Lung microvascular endothelial cell (primary cell): Measurements from ENCODE around the gene DDX10. TPM values are rescaled to one million over a fixed set of nuclear protein-coding genes. Genes with fewer than 3 reads are reported as not detected.

Experiments
- DNase-seq, 2 donors: peaks; one replicate each; pipeline versions ENCODE4 v3.0.0 to v3.0.0-alpha.2; 2010; ENCODE audit warnings: low read depth in 2 of 2
- total RNA-seq: library from RNA; depleted of rRNA; stranded (reverse); fragments of >200 nt; gene quantifications from 2 replicates; pipeline ENCODE4 v1.2.1, GENCODE V29; 2014

The DDX10 gene
- total RNA-seq, 1 donor from 2014 or later = 32.1 TPM

DNA sequence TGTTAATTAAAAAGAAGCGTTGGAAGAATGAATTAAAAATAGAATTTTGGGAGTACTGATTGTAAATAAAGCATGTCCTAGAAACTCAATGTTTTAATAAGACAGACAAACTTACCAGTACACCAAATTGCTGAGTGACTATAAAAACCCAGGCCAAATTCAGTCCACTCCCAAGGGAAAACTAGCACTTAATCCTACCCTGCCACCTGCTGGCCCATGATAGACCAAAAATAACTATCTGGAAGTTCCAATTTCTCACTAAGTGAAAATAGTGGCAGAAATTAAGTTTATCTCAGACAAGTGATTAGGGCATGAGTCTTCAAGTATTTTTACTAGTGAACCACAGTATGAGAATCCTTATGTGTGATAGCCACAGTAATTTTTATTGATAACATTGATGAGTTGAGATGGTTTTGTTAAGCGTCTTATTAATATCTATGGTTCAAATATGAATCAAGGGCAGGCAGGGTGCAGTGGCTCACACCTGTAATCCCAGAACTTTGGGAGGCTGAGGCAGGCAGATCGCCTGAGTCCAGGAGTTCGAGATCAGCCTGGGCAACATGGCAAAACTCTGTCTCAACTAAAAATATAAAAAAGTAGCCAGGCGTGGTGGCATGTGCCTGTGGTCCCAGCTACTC, 9.8 kb upstream of the DDX10 start:
- peak; percentile 59 to 69 for DNase-seq

DNA sequence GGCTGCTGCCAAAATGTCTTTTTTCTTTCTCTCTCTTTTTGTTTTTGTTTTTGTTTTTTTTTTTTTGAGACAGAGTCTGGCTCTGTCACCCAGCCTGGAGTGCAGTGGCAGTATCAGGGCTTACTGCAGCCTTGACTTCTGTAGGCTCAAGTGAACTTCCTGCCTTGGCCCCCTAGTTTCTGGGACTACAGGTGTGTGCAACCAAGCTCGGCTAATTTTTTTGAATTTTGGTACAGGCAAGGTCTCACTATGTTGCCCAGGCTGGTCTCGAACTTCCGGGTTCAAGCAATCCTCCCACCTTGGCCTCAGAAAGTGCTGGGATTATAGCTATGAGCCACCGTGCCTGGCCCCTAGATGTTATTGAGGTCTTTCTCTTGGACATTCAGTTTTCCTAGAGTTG, 2.2 kb upstream of the DDX10 start:
- DNase-seq = no peak

DNA sequence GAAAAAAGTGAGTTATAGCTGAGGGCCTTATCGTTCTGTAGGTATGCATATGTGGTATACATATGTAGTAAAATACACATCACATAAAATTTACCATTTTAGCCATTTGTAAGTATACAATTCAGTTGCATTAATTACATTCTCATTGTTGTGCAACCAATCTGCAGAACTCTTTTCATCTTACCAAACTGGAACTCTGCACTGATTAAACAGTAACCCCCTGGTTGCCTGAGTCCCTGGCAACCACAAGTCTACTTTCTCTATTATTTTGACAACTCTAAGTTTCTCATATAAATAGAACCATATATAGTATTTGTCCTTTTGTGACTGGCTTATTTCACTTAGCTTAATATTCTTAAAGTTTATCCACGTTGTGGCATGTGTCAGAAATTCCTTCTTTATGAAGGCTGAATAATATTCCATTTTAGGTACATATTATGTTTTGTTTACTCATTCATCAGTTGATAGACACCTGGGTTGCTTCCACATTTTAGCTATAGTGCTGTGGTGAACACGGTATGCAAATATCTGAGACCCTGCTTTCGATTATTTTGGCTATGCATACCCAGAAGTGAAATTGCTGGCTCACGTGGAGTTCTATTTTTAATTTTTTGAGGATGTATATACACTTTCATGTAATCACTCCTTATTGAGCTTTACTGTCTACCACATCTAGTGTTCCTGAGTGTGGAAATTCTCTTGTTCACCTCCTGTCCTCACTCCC, 1.6 kb upstream of the DDX10 start:
- no peak for DNase-seq

DNA sequence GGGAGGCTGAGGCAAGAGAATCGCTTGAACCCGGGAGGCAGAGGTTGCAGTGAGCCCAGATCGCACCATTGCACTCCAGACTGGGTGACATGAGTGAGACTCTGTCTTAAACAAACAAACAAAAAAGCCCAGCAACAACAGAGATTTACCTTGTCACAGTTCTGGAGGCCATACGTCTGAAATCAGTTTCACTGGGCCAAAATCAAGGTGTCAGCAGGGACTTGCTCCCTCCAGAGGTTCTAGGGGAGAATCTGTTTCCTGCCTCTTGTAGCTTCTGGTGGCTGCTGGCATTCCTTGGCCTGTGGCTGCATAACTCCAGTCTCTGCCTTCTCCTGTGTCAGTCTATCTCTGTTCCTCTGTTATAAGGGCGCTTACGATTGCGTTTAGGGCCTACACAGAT, 1.5 kb downstream of the DDX10 start:
- no peak for DNase-seq

- DNase-seq = no peak
These were observed 4.4 kb downstream of the DDX10 start for GRCh38 chr11:108669286-108669685.

DNA sequence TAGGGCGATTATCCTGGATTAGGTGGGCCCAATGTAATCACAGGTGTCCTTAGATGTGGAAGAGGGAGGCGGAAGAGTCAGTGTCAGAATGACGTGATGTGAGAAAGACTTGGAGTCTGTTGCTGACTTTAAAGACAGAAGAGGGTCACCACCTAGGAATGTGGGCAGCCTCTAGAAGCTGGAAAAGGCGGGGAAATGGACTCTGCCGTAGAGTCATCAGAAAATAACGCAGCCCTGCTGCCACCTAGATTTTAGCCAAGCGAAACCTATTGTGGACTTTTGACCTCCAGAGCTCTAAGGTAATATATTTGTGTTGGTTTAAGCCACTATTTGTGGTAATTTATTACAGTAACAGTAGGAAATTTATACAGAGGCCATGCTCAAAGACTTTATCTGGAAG, 4.8 kb downstream of the DDX10 start:
- DNase-seq = no peak

DNA sequence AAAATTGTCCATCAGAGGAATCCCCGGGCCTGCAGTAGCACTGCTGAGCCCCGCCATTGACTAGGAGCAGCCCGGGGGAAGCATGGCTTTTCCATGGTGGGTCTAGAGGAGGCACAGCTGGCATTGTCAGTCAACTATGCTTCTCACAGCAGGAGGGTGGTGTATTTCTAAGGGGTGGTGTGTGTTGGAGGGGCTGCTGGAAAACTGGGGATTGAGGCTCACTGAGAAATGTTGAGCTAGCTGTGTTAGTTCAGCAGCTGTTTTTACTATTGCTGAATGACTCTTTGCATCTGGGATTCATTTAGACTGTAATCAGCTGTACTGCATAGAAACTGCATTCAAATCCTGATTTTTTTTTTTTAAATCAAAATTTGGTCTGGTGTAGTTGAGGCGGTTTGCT, 5.6 kb downstream of the DDX10 start:
- no peak for DNase-seq

DNA sequence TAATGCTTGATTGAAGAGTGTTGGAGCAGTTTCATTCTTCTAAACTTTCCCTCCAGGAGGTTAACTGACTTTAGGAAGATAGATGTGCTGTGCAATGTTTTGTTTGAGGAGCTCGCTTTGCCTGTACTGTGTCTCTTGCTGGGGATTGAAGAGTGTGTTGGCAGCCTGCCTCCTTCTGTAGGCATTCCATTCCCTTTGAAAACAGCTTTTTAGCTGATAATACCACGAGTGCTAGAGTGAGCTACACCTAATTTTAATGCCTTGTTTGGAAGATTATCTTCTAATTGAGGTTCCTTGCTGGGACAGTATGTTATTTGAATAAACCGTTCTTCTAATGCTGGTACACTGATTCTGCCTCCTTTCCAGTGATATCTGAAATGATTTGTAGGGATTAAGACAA, 7.2 kb downstream of the DDX10 start:
- DNase-seq = peak; percentile 11 to 58

- DNase-seq = no peak
These were observed 7.9 kb downstream of the DDX10 start for GRCh38 chr11:108672786-108673185.

DNA sequence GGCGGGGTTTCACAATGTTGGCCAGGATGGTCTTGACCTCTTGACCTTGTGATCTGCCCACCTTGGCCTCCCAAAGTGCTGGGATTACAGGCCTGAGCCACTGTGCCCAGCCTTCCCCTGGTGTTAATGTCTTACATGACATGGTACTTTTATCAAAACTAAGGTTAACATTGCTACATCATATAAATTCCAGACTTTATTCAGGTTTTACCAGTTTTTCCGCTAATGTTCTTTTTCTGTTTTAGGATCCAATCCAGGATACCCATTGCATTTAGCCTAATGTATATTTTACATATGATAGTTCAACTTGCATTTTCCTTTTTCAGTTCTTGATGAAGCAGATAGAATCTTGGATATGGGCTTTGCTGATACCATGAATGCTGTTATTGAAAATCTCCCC, 14.2 kb downstream of the DDX10 start:
- DNase-seq = no peak

- no peak for DNase-seq
These were observed 15.4 kb downstream of the DDX10 start for GRCh38 chr11:108680271-108680670.

DNA sequence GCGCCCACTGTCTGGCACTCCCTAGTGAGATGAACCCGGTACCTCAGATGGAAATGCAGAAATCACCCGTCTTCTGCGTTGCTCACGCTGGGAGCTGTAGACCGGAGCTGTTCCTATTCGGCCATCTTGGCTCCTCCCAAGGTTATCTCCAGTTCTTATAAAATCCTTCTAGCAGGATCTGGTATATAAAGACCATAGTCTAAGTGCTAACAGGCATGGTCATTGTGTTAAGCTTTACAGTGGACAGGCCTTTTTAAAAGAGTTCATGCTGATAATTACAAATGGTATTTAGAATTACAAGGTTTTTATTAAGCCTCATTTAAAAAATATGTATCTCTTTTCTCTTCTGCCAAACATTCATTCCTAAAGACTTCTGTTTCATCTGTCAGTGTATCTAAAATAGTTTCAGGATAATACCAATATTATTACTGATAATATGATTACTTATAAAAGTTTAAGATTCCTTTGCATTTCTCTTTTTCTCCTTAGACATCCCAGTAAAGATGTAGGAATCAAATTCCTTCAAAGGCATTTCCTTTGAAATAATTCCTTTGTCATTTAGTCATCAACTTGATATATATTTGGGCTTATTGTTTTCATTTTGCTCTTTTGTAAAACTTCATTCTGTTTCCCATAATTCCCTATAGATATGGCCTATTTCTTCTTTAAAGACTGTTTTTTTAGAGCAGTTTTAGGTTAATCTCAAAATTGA, 20.7 kb downstream of the DDX10 start:
- peak in 1 of 2 donors; percentile 26 for DNase-seq

- DNase-seq = peak in 1 of 2 donors; percentile 73
These were observed 29.0 kb downstream of the DDX10 start for GRCh38 chr11:108693852-108694251.

- no peak for DNase-seq
These were observed 30.0 kb downstream of the DDX10 start for GRCh38 chr11:108694846-108695245.

DNA sequence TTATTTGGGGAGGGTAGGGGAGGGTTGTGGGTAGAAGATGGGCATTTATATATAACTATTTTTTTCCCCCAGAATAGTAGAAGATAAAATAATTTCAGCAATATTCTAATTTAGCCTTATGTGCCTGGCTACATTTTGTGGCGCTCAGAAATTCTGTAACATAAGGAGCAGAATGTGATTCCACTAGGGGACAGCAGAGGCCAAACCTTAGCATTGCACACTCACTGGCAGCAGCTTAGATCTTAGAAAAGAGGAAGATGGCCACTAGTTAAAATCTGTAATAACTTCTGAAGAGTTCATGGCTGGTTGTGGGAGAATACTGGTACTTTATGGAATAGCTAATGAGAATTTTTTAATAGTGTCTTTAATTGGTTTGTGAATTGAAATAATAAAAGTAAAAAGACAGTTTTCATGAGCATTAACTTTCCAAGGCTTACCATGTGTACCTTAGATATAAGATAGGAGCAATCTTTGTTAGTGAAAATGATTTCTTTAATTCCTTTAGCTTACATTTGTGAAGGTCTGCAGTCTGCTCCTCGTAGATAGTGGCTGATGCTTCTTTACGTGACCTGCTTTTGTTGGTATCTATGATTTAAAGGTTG, 33.1 kb downstream of the DDX10 start:
- DNase-seq = peak; percentile 85 to 86

- DNase-seq = no peak
These were observed 34.2 kb downstream of the DDX10 start for GRCh38 chr11:108698844-108699642.

GRCh38 chr11:108703916-108704315, 39.0 kb downstream of the DDX10 start:
- no peak for DNase-seq

DNA sequence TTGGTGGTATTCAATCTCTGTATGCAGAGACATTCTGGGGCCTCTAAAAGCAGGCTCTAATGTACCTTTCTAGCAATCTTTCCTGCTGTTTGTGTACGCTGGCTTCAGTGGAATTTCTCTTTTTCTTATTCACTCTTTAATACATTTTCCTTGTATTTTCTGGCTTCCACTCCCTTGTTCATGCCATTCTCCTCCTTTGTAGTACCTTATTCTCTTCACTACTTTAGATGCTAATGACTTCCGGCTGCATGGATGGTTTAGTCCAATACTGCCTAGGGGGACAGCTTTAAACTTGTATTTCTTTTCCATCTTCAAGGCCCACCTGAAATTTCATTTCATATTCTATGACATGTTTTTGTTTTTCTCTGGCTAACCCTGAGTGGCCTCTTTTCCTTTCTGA, 40.2 kb downstream of the DDX10 start:
- no peak for DNase-seq

GRCh38 chr11:108708173-108708572, 43.3 kb downstream of the DDX10 start:
- DNase-seq = no peak

DNA sequence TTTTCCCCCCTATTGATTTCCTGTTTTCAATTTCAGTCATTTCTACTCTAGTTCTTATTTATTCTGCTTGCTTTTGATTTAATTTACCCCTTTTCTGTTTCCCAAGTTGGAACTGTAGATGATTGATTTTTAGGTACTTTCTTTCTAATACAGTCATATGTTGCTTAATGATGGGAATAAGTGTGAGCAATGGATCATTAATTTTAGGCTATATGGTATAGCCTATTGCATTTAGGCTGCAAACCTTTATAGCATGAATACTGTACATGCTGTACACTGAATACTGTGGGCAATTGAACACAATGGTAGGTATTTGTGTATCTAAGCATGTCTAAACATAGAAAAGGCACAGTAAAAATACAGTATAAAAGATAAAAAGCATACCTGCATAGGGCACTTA, 44.9 kb downstream of the DDX10 start:
- no peak for DNase-seq

DNA sequence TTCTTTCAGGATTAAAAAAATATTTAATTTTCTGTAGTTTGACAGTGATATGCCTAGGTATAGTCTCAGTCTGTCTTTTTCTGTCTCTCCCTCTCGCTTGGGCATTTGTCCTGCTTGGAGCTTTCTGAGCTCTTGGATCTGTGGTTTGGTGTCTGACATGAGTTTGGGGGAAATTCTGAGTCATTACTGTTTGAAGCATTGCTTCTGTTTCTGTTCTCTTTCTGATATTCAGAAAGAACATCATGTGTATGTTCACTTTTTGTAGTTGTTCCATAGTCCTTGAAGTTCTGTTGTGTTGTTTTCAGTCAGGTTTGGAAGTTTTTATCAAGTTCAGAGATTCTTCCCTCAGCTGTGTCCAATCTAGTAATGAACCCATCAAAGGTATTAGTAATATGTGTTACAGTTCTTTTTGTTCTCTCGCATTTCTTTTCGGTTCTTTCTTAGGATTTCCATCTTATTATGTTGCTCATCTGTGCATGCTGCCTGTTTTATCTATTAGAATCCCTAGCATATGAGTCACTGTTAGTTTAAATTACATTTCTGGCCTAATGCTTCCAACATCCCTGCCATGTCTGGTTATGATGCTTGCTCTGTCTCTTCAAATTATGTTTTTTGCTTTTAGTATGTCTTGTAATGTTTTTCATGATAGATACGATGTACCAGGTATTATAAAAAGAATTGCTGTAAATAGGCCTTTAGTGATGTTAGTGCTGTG, 48.4 kb downstream of the DDX10 start:
- peak; percentile 27 for DNase-seq
